ENCODE results near the gene PHLDA3.

The PHLDA3 gene

DNA sequence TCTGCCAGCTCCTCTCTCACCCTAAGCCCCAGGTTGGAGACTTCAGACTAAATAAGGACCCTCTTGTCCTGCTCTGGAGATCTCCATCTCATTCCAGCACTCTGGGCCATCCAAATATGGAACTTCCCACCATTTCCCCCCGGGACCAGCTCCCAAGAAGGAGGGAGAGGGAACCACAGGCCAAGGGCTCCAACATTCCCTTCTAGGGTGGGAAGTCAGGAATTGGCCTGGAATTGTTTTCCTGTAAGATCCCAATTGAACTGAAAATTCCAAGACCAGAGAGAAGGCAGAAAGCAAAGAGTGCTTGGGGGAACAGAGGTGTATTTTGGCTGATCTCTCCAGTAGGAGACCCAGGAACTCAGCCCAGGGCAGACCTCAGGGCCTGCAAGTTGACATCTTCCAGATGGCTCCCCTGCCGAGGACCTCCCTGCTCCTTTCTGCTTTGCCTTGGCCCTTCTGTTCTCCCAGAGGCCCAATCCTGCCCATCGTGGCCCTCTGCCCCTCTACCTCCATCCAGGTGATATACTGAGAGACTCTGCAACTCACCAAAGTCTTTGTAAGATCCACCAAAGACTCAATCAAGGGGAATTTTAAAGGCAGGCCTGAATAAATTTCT, 23.0 kb upstream of the PHLDA3 start:
- TF ChIP-seq, protein P1, sequence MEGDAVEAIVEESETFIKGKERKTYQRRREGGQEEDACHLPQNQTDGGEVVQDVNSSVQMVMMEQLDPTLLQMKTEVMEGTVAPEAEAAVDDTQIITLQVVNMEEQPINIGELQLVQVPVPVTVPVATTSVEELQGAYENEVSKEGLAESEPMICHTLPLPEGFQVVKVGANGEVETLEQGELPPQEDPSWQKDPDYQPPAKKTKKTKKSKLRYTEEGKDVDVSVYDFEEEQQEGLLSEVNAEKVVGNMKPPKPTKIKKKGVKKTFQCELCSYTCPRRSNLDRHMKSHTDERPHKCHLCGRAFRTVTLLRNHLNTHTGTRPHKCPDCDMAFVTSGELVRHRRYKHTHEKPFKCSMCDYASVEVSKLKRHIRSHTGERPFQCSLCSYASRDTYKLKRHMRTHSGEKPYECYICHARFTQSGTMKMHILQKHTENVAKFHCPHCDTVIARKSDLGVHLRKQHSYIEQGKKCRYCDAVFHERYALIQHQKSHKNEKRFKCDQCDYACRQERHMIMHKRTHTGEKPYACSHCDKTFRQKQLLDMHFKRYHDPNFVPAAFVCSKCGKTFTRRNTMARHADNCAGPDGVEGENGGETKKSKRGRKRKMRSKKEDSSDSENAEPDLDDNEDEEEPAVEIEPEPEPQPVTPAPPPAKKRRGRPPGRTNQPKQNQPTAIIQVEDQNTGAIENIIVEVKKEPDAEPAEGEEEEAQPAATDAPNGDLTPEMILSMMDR (conservative IDR thresholded peaks at IDR 0.05; ENCODE audit: low read depth, low read length): no peak
- Histone ChIP-seq H3K79me2 (ENCODE audit: insufficient read depth, low read depth) (no peaks in the 10 kb centered on the region), H3K9ac (no peak overlapping the region), H3K36me3 (ENCODE audit: insufficient read depth) (peaks cover 5% of the 10 kb centered on the region; the same call in 1 of the 2 replicates), H2AFZ (ENCODE audit: low read depth) (no peak overlapping the region), H4K20me1 (ENCODE audit: insufficient read depth) (no peaks in the 10 kb centered on the region), H3K4me3 (IDR thresholded peaks at IDR 0.05; ENCODE audit: insufficient read depth, low read depth, low read length) (no peak overlapping the region), H3K27me3 (ENCODE audit: insufficient read depth, low read depth) (no peaks in the 10 kb centered on the region), H3K27ac (no peak overlapping the region), H3K4me2 (no peak overlapping the region), H3K4me1 (ENCODE audit: low read depth, poor library complexity, severe bottlenecking) (no peaks in the 10 kb centered on the region)

- no peak overlapping the region for H2AFZ ChIP-seq (ENCODE audit: low read depth)
- H3K36me3 ChIP-seq (ENCODE audit: insufficient read depth): peaks cover 5% of the 10 kb centered on the region; the same call in 1 of the 2 replicates
- no peak overlapping the region for H3K4me3 ChIP-seq (IDR thresholded peaks at IDR 0.05; ENCODE audit: insufficient read depth, low read depth, low read length)
- H3K27me3 ChIP-seq (ENCODE audit: insufficient read depth, low read depth): no peaks in the 10 kb centered on the region
- H3K27ac ChIP-seq: no peak overlapping the region
- H3K79me2 ChIP-seq (ENCODE audit: insufficient read depth, low read depth): no peaks in the 10 kb centered on the region
- H4K20me1 ChIP-seq (ENCODE audit: insufficient read depth): no peaks in the 10 kb centered on the region
- no peaks in the 10 kb centered on the region for H3K4me1 ChIP-seq (ENCODE audit: low read depth, poor library complexity, severe bottlenecking)
- TF ChIP-seq, protein P1 (conservative IDR thresholded peaks at IDR 0.05; ENCODE audit: low read depth, low read length): no peak
- no peak overlapping the region for H3K9ac ChIP-seq
- no peak overlapping the region for H3K4me2 ChIP-seq
These were observed 21.7 kb upstream of the PHLDA3 start for GRCh38 chr1:201490708-201491131.

GRCh38 chr1:201489643-201490261, 20.8 kb upstream of the PHLDA3 start:
- TF ChIP-seq, protein P1 (conservative IDR thresholded peaks at IDR 0.05; ENCODE audit: low read depth, low read length): no peak
- H3K27me3 ChIP-seq (ENCODE audit: insufficient read depth, low read depth): no peaks in the 10 kb centered on the region
- no peak overlapping the region for H3K9ac ChIP-seq
- H3K79me2 ChIP-seq (ENCODE audit: insufficient read depth, low read depth): no peaks in the 10 kb centered on the region
- H3K36me3 ChIP-seq (ENCODE audit: insufficient read depth): peaks cover 5% of the 10 kb centered on the region; the same call in 1 of the 2 replicates
- H3K27ac ChIP-seq: no peak overlapping the region
- no peak overlapping the region for H3K4me3 ChIP-seq (IDR thresholded peaks at IDR 0.05; ENCODE audit: insufficient read depth, low read depth, low read length)
- no peak overlapping the region for H2AFZ ChIP-seq (ENCODE audit: low read depth)
- no peaks in the 10 kb centered on the region for H4K20me1 ChIP-seq (ENCODE audit: insufficient read depth)
- H3K4me1 ChIP-seq (ENCODE audit: low read depth, poor library complexity, severe bottlenecking): no peaks in the 10 kb centered on the region
- no peak overlapping the region for H3K4me2 ChIP-seq

DNA sequence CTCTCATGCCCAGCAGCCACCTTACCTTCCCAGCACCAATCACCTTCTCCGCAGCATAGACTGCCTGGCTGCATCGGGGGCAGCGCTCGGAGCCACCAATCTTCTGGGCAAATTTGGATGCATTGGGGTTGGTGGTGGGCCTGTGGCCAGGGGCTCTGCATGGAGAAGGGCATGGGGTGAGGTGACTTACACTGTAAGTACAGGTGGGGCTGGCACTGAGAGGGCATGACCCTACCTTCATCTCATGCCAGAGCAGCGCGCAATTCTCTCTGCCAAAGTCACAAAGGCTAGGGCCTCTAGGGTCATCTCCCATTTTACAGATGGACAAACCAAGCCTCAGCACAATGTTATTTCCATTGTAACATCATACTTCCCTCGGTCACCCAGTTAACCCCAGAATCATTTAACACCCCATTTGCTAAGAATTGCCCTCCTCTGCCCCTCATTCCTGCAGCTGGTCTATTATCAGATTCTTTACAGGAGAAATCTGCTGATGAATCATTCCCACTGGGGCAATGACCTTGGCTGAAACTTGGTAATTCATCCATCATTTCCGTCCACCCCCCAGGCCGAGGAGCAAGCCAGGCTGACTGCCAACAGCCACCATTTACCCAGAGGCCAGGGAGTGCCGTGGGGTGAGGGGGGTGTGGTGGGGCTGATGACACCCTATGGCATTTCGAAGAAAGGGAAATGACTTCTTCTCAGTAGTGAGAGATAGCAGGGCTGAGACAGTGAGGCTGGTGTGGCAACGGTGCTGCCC, 20.0 kb upstream of the PHLDA3 start:
- H3K79me2 ChIP-seq (ENCODE audit: insufficient read depth, low read depth): no peaks in the 10 kb centered on the region
- peaks cover 5% of the 10 kb centered on the region; the same call in 1 of the 2 replicates for H3K36me3 ChIP-seq (ENCODE audit: insufficient read depth)
- no peak overlapping the region for H2AFZ ChIP-seq (ENCODE audit: low read depth)
- H4K20me1 ChIP-seq (ENCODE audit: insufficient read depth): no peaks in the 10 kb centered on the region
- TF ChIP-seq, protein P1 (conservative IDR thresholded peaks at IDR 0.05; ENCODE audit: low read depth, low read length): no peak
- no peak overlapping the region for H3K9ac ChIP-seq
- no peaks in the 10 kb centered on the region for H3K4me1 ChIP-seq (ENCODE audit: low read depth, poor library complexity, severe bottlenecking)
- H3K4me3 ChIP-seq (IDR thresholded peaks at IDR 0.05; ENCODE audit: insufficient read depth, low read depth, low read length): no peak overlapping the region
- H3K4me2 ChIP-seq: no peak overlapping the region
- H3K27me3 ChIP-seq (ENCODE audit: insufficient read depth, low read depth): no peaks in the 10 kb centered on the region
- no peak overlapping the region for H3K27ac ChIP-seq
